D721Med (cell line): ENCODE measurements around the gene MYLK2.

Experiments used
- DNase-seq: peaks from one replicate; pipeline ENCODE4 v3.0.0; 2011; ENCODE audit warnings: low spot score; ENCODE audit not compliant: insufficient read length
- FAIRE-seq: peaks from 2 replicates; lab custom pipeline; 2011; peaks lifted over from hg19 to GRCh38; lab: Jason Lieb, UNC
- TF ChIP-seq, protein P1 (sequence below): IDR thresholded peaks from 2 replicates; pipeline ENCODE4 v1.5.1; 2012; ENCODE audit warnings: mild to moderate bottlenecking, control low read depth; ENCODE audit not compliant: insufficient read depth; ENCODE audit errors: missing control alignments

The MYLK2 gene

DNA sequence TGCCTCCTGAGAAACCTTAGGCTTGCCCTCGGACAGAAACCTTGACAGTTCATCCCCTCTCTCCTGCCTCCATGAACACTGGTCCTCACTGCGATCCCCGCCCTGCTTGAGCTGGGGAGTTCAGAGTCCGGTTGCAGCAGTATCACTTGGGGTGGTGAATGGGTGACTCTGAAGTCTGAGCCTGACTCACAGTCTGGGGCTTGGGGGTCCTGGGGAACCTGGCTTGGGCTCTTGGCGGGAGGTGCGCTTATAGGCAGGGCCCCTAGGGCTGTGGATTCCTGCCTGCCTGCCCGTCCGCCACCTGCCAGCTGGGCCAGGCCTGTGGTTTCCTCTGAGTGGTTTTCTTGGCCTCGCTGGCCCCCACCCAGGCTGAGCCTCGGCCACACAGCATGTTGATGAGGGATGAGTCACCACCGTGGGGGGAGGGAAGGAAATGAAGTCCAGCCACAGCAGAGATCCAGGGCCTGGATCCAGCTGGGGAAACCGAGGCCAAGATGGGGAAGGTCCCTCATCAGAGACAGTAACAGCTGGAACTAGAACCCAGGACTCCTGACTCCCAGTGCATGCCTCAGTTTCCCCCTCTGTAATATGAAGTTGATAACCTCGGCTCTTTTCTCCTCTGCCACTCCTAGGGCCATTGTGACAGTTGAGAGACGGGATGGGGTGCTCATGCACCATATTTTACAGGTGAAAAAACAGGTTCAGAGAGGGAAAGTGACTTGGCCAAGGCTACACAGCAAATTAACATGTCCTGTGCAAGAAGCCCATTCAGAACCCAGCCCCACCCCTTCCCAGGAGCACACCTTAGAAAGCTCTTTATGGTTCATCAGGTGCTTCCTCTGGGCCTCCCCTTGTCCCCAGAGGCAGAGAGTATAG lies 17.1 kb downstream of the MYLK2 start:
- TF ChIP-seq, protein P1, sequence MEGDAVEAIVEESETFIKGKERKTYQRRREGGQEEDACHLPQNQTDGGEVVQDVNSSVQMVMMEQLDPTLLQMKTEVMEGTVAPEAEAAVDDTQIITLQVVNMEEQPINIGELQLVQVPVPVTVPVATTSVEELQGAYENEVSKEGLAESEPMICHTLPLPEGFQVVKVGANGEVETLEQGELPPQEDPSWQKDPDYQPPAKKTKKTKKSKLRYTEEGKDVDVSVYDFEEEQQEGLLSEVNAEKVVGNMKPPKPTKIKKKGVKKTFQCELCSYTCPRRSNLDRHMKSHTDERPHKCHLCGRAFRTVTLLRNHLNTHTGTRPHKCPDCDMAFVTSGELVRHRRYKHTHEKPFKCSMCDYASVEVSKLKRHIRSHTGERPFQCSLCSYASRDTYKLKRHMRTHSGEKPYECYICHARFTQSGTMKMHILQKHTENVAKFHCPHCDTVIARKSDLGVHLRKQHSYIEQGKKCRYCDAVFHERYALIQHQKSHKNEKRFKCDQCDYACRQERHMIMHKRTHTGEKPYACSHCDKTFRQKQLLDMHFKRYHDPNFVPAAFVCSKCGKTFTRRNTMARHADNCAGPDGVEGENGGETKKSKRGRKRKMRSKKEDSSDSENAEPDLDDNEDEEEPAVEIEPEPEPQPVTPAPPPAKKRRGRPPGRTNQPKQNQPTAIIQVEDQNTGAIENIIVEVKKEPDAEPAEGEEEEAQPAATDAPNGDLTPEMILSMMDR = no peak
- no peak for DNase-seq
- no peak for FAIRE-seq

- TF ChIP-seq, protein P1 = no peak
- FAIRE-seq = no peak
- no peak for DNase-seq
These were observed 17.9 kb downstream of the MYLK2 start for GRCh38 chr20:31836853-31837608.

DNA sequence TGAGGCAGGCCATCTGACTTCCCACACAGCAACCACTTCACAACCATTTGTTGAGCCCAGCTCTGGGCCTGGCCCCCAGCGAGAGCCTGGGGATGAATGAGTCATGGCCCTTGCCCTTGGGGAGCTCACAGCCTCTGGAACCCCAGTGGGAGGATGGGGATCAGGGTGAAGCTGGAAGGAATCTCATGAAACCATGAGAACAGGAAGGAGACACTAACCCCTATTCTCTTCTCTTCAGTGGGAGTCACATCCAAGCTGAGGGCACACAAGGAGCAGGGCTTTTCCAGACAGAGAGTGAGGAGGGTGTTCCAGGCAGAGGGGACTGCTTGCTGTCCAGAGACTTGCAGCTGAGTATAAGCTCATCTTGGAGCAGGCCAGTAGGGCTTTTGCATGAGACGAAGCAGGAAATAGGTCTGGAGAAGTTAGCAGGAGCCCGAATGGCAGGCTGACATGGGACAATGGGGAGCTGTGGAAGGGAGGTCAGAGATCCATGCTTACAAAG lies 18.8 kb downstream of the MYLK2 start:
- FAIRE-seq (no peak), DNase-seq (no peak)
- TF ChIP-seq, protein P1 = no peak

- TF ChIP-seq, protein P1 = no peak
- DNase-seq = no peak
- FAIRE-seq = no peak
These were observed 19.6 kb downstream of the MYLK2 start for GRCh38 chr20:31838646-31839292.

DNA sequence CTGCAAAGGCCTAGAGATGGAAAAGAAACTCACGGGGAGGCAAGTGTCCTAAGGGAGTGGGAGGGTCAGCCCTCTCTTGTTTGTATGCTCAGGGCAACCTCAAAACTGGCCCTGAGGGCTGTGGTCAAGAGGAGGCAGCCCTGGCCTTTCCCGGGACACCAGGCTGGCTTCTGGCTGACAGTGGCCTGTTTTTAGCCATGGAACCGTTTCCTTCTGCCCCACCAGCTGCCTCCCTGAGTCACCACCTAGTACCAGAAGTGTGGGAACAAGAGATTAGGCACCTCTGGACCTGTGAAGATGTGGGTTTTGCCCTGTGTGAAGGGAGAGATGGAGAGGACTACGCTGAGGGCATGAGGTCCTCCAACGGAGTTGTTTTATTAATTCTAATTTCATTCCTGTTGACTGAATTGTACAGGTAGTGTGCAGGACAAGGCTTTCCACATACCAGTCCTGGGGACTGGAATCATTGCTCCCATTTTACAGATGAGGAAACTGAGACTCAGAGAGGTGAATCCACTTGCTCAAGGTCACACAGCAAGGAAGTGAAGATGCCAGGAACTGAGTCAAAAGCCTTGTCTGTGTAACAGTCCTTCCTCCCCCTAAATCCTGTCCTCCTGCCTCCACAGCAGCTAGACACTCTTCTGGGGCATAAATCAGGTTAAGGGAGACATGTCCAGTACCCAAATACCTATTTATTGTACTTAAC lies 20.8 kb downstream of the MYLK2 start:
- FAIRE-seq (no peak), DNase-seq (no peak)
- TF ChIP-seq, protein P1 = no peak

GRCh38 chr20:31840906-31841816 lies 22.0 kb downstream of the MYLK2 start:
- TF ChIP-seq, protein P1 = no peak
- FAIRE-seq = no peak
- no peak for DNase-seq
